Lower leg skin (tissue), 3 donors: Measurements from ENCODE around the gene POLA1.

Experiments
- POLR2A ChIP-seq, 2 donors: fragments of 450-650 bp; IDR thresholded peaks; one replicate each; pipeline ENCODE4 v1.6.1; 2016 to 2017; ENCODE audit warnings: antibody characterized with exemption in 2 of 2, mild to moderate bottlenecking in 1 of 2, moderate library complexity in 1 of 2
- TF ChIP-seq, protein P1 (sequence below), 3 donors: fragments of 450-650 bp; IDR thresholded peaks; one replicate each; pipeline ENCODE4 v1.5.1; 2016; ENCODE audit warnings: antibody characterized with exemption in 3 of 3, mild to moderate bottlenecking in 3 of 3, moderate library complexity in 2 of 3

DNA sequence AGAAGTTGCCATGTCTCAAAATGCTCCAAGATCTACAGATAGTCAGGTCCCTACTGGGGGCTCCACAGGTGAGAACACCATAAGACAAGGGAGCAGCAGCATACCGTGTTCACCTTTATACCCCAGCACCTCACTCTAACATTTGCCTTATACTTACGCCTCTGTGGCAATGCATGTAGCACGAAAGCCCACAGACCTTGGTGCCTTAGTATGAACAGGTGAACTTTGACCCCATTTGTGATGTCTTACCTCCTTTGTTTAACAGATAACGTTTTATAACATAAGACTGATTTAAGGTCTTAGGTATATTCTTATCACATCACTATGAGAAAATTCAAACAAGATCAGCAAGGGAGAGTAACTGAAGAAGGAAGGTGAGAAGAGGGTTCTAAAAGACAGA is 193.2 kb downstream of the POLA1 start:
- TF ChIP-seq POLR2A (IDR thresholded peaks at IDR 0.05): no peak
- TF ChIP-seq, protein P1, sequence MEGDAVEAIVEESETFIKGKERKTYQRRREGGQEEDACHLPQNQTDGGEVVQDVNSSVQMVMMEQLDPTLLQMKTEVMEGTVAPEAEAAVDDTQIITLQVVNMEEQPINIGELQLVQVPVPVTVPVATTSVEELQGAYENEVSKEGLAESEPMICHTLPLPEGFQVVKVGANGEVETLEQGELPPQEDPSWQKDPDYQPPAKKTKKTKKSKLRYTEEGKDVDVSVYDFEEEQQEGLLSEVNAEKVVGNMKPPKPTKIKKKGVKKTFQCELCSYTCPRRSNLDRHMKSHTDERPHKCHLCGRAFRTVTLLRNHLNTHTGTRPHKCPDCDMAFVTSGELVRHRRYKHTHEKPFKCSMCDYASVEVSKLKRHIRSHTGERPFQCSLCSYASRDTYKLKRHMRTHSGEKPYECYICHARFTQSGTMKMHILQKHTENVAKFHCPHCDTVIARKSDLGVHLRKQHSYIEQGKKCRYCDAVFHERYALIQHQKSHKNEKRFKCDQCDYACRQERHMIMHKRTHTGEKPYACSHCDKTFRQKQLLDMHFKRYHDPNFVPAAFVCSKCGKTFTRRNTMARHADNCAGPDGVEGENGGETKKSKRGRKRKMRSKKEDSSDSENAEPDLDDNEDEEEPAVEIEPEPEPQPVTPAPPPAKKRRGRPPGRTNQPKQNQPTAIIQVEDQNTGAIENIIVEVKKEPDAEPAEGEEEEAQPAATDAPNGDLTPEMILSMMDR (IDR thresholded peaks at IDR 0.05): no peak
